Activated naive CD4-positive, alpha-beta T cell treated with anti-CD3 and anti-CD28 coated beads for 36 hours (primary cell): ENCODE results near the gene IL17B. TPM values are rescaled to one million over a fixed set of nuclear protein-coding genes. Genes with fewer than 3 reads are reported as not detected.
"Not testable (repeated sequence)": the region's sequence is repeated elsewhere in the genome, so short reads cannot be mapped to it uniquely, and the experiment has no call there.

Experiments
- CTCF ChIA-PET: fragments of 350-600 bp; sonication (Branson Sonifier 250); formaldehyde crosslinking; loops from one replicate; lab custom pipeline; 2021; ENCODE audit warnings: antibody characterized with exemption; lab: Charles Lee
- DNase-seq: peaks from one replicate; pipeline ENCODE4 v3.0.0-alpha.2; 2020
- H3K27ac Mint-ChIP-seq: one replicate; pipeline ENCODE4 v1.8.0; 2021; ENCODE audit warnings: mild to moderate bottlenecking, mixed read lengths
- H3K27me3 Mint-ChIP-seq: one replicate; pipeline ENCODE4 v1.8.0; 2021; ENCODE audit warnings: low read depth, mixed read lengths
- H3K36me3 Mint-ChIP-seq: one replicate; pipeline ENCODE4 v1.8.0; 2021; ENCODE audit warnings: low read depth, mixed read lengths
- H3K4me1 Mint-ChIP-seq: one replicate; pipeline ENCODE4 v1.8.0; 2021; ENCODE audit warnings: low read depth, mixed read lengths
- H3K4me3 Mint-ChIP-seq: one replicate; pipeline ENCODE4 v1.8.0; 2021; ENCODE audit warnings: mild to moderate bottlenecking, moderate library complexity, mixed read lengths
- H3K9me3 Mint-ChIP-seq: one replicate; pipeline ENCODE4 v1.8.0; 2021; ENCODE audit warnings: mixed read lengths
- intact Hi-C: fragments of 100-400 bp; cut with micrococcal nuclease; formaldehyde crosslinking; loops from one replicate; pipeline ENCODE4 v1.15.1; 2023
- total RNA-seq, 2 experiments: library from RNA; stranded (reverse); gene quantifications; one replicate each; pipeline ENCODE4 v1.2.3, GENCODE V29; 2021

The IL17B gene
- total RNA-seq, 2 experiments from 2014 or later: not detected

DNA sequence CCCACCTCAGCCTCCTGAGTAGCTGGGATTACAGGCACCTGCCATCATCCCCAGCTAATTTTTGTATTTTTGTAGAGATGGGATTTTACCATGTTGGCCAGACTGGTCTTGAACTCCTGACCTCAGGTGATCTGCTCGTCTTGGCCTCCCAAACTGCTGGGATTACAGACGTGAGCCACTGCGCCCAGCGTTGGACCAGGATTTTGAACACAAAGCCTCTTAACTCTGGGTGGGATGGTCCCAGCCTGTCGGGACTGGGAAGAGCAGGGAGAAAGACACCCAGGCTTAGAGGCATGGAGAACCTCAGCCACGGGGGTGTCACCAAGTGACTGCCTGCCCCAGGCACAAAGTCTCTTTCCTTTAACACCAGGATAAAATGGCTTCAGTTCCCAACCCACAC, 12.0 kb upstream of the IL17B start:
- intact Hi-C loops, H3K36me3 Mint-ChIP-seq, H3K4me3 Mint-ChIP-seq, DNase-seq, H3K27ac Mint-ChIP-seq, H3K9me3 Mint-ChIP-seq, H3K27me3 Mint-ChIP-seq, H3K4me1 Mint-ChIP-seq: not testable (repeated sequence)
- CTCF ChIA-PET: interaction anchor here (0.7 to 2.7 kb wide), 4 partner anchors 9 to 43 kb away, joined by 3 to 14 read pairs (median 4); no protein-coding TSS in a partner anchor

DNA sequence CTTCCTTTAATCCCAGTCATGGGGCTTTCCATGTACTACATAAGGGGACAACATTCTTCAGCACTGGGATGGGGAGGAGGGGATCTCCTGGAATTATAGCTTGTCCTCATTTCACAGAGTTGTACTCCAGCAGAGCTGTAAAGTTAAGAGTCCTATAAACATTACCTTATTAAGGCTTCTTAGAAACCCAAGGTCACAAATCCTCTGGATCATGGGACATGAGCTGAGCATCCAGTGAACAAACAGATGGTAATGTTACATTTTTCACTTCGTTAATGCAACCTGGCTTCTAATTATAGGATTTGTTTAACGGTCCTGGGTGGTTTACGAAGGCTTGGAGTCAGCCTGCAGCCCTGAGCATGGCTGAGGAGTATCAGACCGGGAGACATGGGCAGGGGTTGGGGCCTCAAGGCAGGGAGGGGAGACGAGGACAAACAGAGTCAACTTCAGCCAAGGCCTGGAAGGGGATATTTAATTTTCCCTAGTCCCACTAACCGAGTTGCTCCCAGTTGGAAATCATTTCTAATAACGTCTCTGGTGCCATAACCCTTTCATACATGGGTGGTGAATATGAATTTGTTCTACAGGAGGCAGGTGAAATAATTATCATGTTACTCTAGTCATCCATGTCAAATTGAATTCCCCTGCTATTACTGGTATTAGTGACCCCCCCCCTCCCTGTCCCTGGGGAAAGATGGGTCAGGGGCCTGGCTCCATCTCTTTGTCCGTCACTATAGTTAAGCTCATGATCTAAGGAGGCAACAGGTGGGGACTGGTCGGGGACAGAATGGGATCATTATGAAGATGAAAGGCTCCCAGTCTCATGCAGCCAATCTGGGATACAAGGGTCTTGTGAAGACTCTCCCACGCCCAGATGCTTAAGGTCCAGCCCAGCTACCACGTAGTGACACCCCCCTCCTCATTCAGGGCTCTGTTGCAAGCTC, 10.7 kb upstream of the IL17B start:
- CTCF ChIA-PET: interaction anchor here (0.6 to 2.7 kb wide), 7 partner anchors 8 to 444 kb away, joined by 3 to 14 read pairs (median 3); no protein-coding TSS in a partner anchor
- H3K36me3 Mint-ChIP-seq: no peaks in the 10 kb centered on the region
- intact Hi-C loops: no loop called here
- no peaks in the 10 kb centered on the region for H3K9me3 Mint-ChIP-seq
- no peak overlapping the region for H3K4me3 Mint-ChIP-seq
- no peaks in the 10 kb centered on the region for H3K27me3 Mint-ChIP-seq
- no peak for DNase-seq
- H3K27ac Mint-ChIP-seq: no peak overlapping the region
- peaks cover 4% of the 10 kb centered on the region for H3K4me1 Mint-ChIP-seq

DNA sequence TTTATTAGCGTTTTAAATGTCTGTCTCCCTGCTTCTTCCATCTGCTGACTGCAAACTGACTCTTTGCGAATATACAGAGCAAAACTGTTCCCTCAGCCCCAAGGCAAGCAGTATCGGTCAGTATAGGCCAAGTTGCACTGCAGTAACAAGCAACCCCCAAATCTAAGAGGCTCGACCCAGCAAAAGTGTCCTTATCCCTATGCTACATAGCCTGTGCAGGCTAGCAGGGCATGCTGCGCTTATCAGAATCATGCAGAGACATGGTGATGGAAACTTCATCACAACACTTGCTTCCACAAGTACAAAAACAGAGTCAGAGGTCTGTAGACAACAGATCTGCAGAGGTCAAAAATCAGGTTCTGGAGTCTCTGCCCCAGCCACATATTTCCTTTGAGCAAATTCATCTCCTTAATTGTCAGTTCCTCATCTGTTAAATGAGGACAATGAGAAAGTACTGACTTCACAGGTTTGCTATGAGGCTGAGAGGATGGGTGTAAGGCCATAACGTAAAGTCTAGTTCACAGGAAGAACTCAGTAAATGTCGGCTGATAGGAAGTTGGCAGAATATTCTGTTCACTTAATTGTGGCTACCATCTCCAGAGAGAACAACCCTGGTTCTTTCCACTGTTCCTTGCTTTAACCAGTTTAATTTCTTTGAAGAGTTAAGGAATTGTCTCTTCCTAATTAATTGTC, 9.6 kb upstream of the IL17B start:
- no peaks in the 10 kb centered on the region for H3K36me3 Mint-ChIP-seq
- H3K27ac Mint-ChIP-seq: no peak overlapping the region
- intact Hi-C loops: no loop called here
- H3K27me3 Mint-ChIP-seq: no peaks in the 10 kb centered on the region
- H3K9me3 Mint-ChIP-seq: no peaks in the 10 kb centered on the region
- H3K4me3 Mint-ChIP-seq: no peak overlapping the region
- peaks cover 4% of the 10 kb centered on the region for H3K4me1 Mint-ChIP-seq
- DNase-seq: no peak
- CTCF ChIA-PET: interaction anchor here (0.6 to 1.7 kb wide), 5 partner anchors 9 to 813 kb away, joined by 3 to 4 read pairs (median 4); no protein-coding TSS in a partner anchor

DNA sequence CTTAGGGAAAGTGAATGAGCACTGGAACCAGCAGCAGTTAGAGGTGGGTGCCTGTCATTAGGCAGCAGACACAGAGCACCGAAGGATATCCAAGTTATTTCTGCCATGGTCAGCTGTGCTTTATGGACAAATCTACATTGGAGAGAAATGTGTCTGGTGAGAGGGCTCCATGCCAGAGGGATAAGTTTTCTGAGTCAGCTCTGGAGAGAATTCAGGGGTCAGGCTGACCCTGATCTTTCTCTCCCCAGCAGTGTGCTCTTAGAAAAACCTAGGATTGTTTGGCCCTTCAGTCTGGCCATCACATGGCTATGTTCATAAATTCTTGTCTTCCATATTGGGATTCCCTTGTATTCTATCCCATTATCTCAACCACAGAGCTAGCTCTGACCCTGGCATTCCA, 8.9 kb upstream of the IL17B start:
- Mint-ChIP-seq H3K4me1 (peaks cover 4% of the 10 kb centered on the region), H3K27me3 (no peaks in the 10 kb centered on the region), H3K36me3 (no peaks in the 10 kb centered on the region), H3K4me3 (no peak overlapping the region), H3K27ac (no peak overlapping the region), H3K9me3 (no peaks in the 10 kb centered on the region)
- intact Hi-C loops: no loop called here
- DNase-seq: no peak
- CTCF ChIA-PET: interaction anchor here (1.5 to 1.7 kb wide), 2 partner anchors 16 kb away, joined by 4 to 5 read pairs; no protein-coding TSS in a partner anchor

DNA sequence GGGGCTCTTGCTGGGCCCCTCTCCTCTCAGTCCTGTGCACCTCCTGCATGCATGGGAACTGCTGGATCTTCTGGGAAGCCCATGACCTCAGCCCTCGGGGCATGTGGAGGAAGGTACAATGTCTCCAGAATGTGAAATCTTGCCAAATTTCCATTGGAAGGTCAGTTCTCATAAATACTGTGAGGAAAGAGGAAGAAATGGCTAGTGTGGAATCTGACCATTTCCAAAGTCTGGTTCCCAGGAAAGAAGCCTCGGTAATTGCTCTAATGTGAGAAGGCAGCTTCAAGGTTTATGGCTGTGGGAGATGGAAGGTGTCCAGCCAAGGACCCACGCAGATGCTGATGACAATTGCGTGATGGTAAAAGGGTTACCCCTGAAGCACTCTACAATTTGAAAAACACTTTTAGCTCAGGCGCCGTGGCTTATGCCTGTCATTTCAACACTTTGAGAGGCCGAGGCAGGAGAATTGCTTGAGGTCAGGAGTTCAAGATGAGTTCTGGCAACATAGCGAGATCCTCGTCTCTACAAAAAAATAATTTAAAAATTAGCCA, 8.1 kb upstream of the IL17B start:
- DNase-seq: no peak
- no peak overlapping the region for H3K27ac Mint-ChIP-seq
- no peaks in the 10 kb centered on the region for H3K36me3 Mint-ChIP-seq
- no peak overlapping the region for H3K4me3 Mint-ChIP-seq
- H3K4me1 Mint-ChIP-seq: peaks cover 4% of the 10 kb centered on the region
- H3K27me3 Mint-ChIP-seq: no peaks in the 10 kb centered on the region
- no peaks in the 10 kb centered on the region for H3K9me3 Mint-ChIP-seq
- intact Hi-C loops: no loop called here
- CTCF ChIA-PET: interaction anchor here (0.9 to 3.8 kb wide), 7 partner anchors 11 to 178 kb away, joined by 3 to 18 read pairs (median 5); no protein-coding TSS in a partner anchor

DNA sequence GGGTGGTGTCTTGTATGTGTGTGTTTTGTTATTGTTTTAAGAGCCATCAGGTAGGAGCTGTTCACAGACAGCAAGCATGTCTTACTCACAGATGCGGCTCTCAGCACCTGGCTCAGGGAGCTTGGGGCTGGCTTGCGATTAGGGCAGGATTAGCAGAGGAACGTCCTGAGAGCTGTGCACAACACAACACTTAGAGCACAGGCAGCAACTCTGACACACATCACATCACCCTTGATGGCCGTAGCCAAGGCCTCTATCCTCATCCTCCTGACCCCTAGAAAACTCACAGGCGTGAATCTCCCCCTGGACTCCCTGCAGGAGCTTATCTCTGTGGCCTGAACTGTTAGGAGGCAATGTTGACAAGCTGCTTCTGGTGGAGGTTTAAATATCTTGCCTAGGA, 7.1 kb upstream of the IL17B start:
- H3K4me3 Mint-ChIP-seq: no peak overlapping the region
- peaks cover 4% of the 10 kb centered on the region for H3K4me1 Mint-ChIP-seq
- no peak for DNase-seq
- no peaks in the 10 kb centered on the region for H3K9me3 Mint-ChIP-seq
- no peak overlapping the region for H3K27ac Mint-ChIP-seq
- intact Hi-C loops: no loop called here
- no peaks in the 10 kb centered on the region for H3K27me3 Mint-ChIP-seq
- CTCF ChIA-PET: interaction anchor here (0.8 to 3.8 kb wide), 10 partner anchors 10 to 179 kb away, joined by 3 to 18 read pairs (median 4); no protein-coding TSS in a partner anchor
- H3K36me3 Mint-ChIP-seq: no peaks in the 10 kb centered on the region

DNA sequence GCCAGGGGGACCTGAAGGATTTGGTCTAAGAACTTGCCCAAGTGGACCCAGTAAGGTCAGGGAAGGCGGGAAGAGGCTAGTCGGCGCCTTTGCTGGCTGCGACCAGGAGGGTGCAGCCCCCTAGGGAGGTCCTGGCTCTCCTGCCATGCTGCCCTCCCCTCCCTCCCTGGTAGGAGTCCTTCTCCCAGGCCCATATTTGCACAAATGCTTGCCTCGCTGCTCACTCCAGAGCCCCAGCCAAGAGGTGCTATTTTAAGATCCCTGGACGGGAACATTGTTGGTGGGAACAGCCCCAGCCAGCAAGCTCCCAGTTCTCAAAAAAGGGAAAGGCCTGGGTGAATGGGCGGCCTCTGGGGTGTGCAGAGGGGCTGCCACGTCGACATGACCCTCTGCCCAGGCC, 4.3 kb upstream of the IL17B start:
- Mint-ChIP-seq H3K4me1 (no peaks in the 10 kb centered on the region), H3K27ac (no peak overlapping the region), H3K27me3 (no peaks in the 10 kb centered on the region), H3K9me3 (no peaks in the 10 kb centered on the region), H3K36me3 (no peaks in the 10 kb centered on the region), H3K4me3 (no peak overlapping the region)
- DNase-seq: no peak
- CTCF ChIA-PET: interaction anchor here (0.6 to 7.5 kb wide), 10 partner anchors 13 to 235 kb away, joined by 3 to 80 read pairs (median 10); no protein-coding TSS in a partner anchor
- intact Hi-C loops: no loop called here

DNA sequence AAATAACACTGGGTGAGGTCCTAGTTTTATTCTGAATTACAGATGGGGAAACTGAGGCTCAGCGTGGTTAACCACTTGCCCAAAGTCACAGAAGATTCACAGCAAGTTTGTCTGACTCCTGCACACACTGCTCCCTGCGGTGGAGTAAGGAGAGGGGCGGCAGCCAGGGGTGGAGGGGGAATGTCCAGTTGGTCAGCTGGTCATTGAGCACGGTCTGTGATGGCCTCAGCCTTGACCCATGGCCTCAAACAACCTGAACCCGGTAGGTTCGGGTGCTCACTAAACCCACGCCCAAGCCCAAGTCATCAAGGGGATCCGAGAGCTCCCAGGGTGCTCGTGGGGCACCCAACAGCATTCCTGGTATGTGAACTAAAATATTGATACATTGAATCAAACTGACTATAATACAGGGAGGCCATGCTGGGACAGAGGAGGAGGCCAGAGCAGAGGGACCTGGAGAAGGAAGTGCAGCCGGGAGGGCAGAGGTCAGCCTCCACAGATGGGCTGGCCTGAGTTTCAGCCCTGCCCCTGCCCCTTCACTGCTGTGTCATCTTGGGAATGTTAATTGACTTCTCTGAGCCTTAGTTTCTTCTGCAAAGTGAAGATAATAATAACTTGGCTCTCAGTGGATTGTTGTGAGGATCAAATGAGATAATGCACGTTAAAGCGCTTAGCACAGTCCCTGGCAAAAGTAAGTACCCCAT, 3.6 kb upstream of the IL17B start:
- H3K9me3 Mint-ChIP-seq: no peaks in the 10 kb centered on the region
- H3K4me1 Mint-ChIP-seq: no peaks in the 10 kb centered on the region
- no peak overlapping the region for H3K4me3 Mint-ChIP-seq
- no peaks in the 10 kb centered on the region for H3K36me3 Mint-ChIP-seq
- H3K27me3 Mint-ChIP-seq: no peaks in the 10 kb centered on the region
- intact Hi-C loops: loop anchor here (1.0 kb wide), 3 partner anchors 52 to 236 kb away; no protein-coding TSS in a partner anchor
- H3K27ac Mint-ChIP-seq: no peak overlapping the region
- no peak for DNase-seq
- CTCF ChIA-PET: interaction anchor here (0.6 to 7.5 kb wide), 26 partner anchors 8 to 263 kb away, joined by 3 to 80 read pairs (median 5); partner anchors contain the start of genes ARHGEF37 and PCYOX1L

DNA sequence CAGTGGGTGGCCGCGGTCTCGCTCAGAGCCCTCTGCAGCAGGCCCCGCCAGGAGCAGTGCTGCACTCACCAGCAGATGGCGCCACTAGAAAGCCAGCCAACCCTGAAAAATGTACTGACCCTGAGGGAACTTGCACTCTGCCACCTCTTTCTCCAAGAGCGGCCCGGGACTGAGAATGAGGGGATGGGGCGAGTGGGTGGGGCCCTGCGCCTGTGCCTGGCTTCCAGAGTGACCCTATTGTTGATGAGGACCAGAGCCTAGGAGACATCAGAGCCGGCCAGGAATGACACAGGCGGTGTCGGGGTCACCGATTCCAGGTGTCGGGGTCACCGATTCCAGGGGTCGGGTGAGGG, 2.9 kb upstream of the IL17B start:
- DNase-seq: peak; percentile 87
- Mint-ChIP-seq H3K27me3 (no peaks in the 10 kb centered on the region), H3K4me3 (no peak overlapping the region), H3K36me3 (no peaks in the 10 kb centered on the region), H3K27ac (no peak overlapping the region), H3K9me3 (no peaks in the 10 kb centered on the region), H3K4me1 (no peaks in the 10 kb centered on the region)
- CTCF ChIA-PET: interaction anchor here (0.6 to 7.5 kb wide), 32 partner anchors 9 to 264 kb away, joined by 3 to 80 read pairs (median 4); partner anchors contain the start of genes ARHGEF37, GRPEL2 and PCYOX1L
- intact Hi-C loops: loop anchor here (1.0 kb wide), 3 partner anchors 52 to 236 kb away; no protein-coding TSS in a partner anchor

DNA sequence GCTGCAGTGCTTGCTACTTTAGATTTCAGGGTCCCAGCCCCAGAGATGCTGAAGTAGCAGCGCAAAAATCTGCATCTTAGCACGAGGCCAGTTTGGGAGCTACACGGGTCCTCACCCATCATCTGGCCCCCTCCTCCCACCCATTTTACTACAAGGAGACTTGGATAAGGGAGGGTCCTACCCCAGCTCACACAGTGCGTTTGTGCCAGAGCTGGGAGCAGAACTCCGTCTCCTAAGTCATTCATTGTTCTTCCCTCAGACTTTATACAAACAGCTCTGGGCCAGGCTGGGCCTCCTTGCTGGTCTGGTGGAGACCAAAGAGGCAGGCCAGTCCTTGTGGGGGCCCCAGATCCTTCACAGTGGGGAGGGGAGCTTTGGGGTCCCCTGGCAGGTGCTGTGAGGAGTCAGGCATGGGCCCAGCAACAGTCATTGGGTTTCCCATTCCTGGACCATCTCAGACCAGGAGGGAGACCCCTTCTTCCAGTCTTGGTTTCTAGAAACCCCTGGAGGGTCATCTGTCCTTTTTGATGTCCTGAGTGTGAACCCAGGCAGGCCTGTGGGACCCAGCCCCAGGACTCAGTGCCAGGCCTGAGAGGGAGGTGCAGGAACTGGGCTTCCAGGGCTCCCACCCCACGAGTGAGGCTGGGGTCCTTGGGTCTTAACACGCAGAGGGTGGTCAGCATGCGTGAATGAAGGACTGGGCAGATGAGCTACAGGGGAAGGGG, 2.3 kb upstream of the IL17B start:
- DNase-seq: no peak
- Mint-ChIP-seq H3K27me3 (no peaks in the 10 kb centered on the region), H3K4me3 (no peak overlapping the region), H3K9me3 (no peaks in the 10 kb centered on the region), H3K36me3 (no peaks in the 10 kb centered on the region), H3K27ac (no peak overlapping the region), H3K4me1 (no peaks in the 10 kb centered on the region)
- intact Hi-C loops: no loop called here
- CTCF ChIA-PET: interaction anchor here (0.6 to 7.5 kb wide), 31 partner anchors 10 to 264 kb away, joined by 3 to 80 read pairs (median 4); partner anchors contain the start of genes ARHGEF37, GRPEL2 and PCYOX1L
